Activated T-cell treated with anti-CD3 and anti-CD28 coated beads, Interleukin-2, amount 50 U/mL, for 72 hours (primary cell): ENCODE results near the gene VPS35L. TPM values are rescaled to one million over a fixed set of nuclear protein-coding genes. Genes with fewer than 3 reads are reported as not detected.

ENCODE experiments used
- ATAC-seq, 2 donors: fragments of 150-1000 bp; cut with Tn5 transposase; replicated peaks in 1 of 2; 2 replicates each; pipeline ENCODE4 v1.10.0; 2021; ENCODE audit warnings: moderate library complexity in 2 of 2, mild to moderate bottlenecking in 1 of 2
- DNase-seq, 2 donors: peaks; one replicate each; pipeline ENCODE4 v3.0.0; 2021 to 2022; ENCODE audit warnings: mixed read lengths in 1 of 2
- H3K27ac Mint-ChIP-seq: one replicate; pipeline ENCODE4 v1.8.0; 2022; ENCODE audit warnings: mild to moderate bottlenecking, moderate library complexity, mixed read lengths
- H3K27me3 Mint-ChIP-seq: one replicate; pipeline ENCODE4 v1.8.0; 2022; ENCODE audit warnings: low read depth, mixed read lengths
- H3K36me3 Mint-ChIP-seq, 2 donors: one replicate each; pipeline ENCODE4 v1.8.0; 2022; ENCODE audit warnings: mixed read lengths in 2 of 2, mild to moderate bottlenecking in 1 of 2; ENCODE audit not compliant: insufficient read depth in 2 of 2
- H3K4me1 Mint-ChIP-seq: one replicate; pipeline ENCODE4 v1.8.0; 2022; ENCODE audit warnings: low read depth, mixed read lengths
- H3K4me3 Mint-ChIP-seq, 2 donors: one replicate each; pipeline ENCODE4 v1.8.0; 2022; ENCODE audit warnings: mild to moderate bottlenecking in 2 of 2, mixed read lengths in 2 of 2, moderate library complexity in 2 of 2
- H3K9me3 Mint-ChIP-seq, 2 donors: one replicate each; pipeline ENCODE4 v1.8.0; 2022; ENCODE audit warnings: mixed read lengths in 2 of 2
- total RNA-seq, 2 donors: library from RNA; stranded (reverse); gene quantifications; one replicate each; pipeline ENCODE4 v1.2.3, GENCODE V29; 2022

The VPS35L gene
- total RNA-seq, 2 donors from 2014 or later, result 46.5 to 57.8 TPM

- no peaks in the 10 kb centered on the region for H3K9me3 Mint-ChIP-seq
- H3K4me3 Mint-ChIP-seq, result no peak overlapping the region
- peaks cover 0 to under 1% of the 10 kb centered on the region in 2 donors for H3K36me3 Mint-ChIP-seq
- peaks cover 13% of the 10 kb centered on the region for H3K4me1 Mint-ChIP-seq
- no peak overlapping the region for H3K27ac Mint-ChIP-seq
- ATAC-seq (peak in 1 of 2 donors; percentile 57), DNase-seq (no peak)
- no peaks in the 10 kb centered on the region for H3K27me3 Mint-ChIP-seq
These were observed 5.8 kb upstream of the VPS35L start for GRCh38 chr16:19549673-19550072.

DNA sequence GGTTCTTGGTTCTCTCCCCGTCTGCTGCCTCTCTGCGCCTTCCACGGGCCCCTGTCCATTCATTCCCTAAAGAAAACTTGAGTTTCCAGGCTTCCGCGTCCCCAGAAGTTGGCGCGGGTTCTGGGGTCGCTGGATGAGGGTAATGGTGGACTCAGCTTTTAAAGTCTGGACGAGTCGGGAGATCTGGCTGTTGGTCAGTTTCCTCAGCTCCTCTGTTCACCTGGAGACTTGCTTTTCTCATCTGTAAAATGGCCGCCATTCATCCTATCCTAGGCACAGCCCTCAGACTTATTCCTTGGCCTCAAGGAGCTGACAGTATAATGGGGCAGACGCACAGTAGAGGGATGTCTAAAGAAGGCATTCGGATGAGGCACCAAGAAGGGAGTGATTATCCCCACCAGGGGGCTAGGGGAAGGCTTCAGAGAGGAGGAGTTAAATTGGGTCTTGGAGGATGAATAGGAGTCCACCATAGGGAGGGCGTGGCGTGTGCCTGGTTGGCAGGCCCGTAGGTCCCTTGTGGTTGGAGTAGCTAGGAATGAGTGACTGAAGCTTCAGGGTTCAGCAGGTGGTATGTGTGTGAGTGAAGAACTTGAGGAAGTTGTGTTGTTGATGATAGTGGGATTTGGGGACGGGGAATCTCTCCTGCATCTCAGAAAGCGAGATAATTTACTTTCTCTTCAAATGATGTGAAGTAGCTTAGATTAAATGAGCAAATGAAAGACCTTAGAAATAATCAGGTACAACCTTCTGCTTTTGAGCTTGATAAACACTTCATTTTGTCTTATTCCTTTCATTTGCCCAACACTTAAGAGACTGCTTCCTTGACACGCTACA is 652 bp downstream of the VPS35L start:
- DNase-seq, result peak; percentile 30 to 39
- Mint-ChIP-seq H3K4me3 (peak overlapping the region; percentile 81 to 84), H3K36me3 (peaks cover 0 to 2% of the 10 kb centered on the region in 2 donors), H3K4me1 (peaks cover 25% of the 10 kb centered on the region), H3K9me3 (no peaks in the 10 kb centered on the region), H3K27ac (peak overlapping the region; percentile 1), H3K27me3 (no peaks in the 10 kb centered on the region)
- no peak for ATAC-seq

DNA sequence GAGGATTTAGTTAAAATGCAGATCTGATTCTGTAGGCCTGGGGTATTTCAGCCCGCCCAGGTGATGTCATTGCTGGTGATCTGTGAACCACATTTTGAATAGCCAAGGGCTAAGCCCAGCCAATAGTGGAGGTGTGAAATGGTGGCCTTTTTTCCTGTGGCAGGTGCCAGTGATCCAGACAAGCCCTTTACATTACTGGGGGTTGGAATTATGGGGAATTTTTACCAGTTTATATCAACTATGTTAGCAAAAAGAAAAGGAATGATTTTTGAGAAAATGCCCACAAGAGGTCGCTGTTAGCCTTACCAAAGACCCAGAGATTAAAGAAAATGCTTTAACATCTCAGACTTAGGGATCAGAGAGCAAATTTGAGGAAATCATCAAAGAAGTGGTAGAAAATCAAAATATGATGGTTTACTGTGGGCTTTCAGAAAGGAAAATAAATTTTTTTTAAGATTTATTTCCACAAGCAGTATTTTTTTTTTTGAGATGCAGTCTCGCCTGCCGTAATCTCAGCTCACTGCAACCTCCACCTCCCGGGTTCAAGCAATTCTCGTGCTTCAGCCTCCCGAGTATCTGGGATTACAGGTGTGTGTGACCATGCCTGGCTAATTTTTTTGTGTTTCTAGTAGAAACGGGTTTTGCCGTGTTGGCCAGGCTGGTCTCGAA is 3.9 kb downstream of the VPS35L start:
- no peak overlapping the region for H3K4me3 Mint-ChIP-seq
- DNase-seq (peak; percentile 19 to 43), ATAC-seq (no peak)
- peaks cover 0 to 9% of the 10 kb centered on the region in 2 donors for H3K36me3 Mint-ChIP-seq
- no peak overlapping the region for H3K27ac Mint-ChIP-seq
- H3K9me3 Mint-ChIP-seq, result peaks cover 0 to 4% of the 10 kb centered on the region in 2 donors
- no peaks in the 10 kb centered on the region for H3K27me3 Mint-ChIP-seq
- peaks cover 22% of the 10 kb centered on the region for H3K4me1 Mint-ChIP-seq

DNA sequence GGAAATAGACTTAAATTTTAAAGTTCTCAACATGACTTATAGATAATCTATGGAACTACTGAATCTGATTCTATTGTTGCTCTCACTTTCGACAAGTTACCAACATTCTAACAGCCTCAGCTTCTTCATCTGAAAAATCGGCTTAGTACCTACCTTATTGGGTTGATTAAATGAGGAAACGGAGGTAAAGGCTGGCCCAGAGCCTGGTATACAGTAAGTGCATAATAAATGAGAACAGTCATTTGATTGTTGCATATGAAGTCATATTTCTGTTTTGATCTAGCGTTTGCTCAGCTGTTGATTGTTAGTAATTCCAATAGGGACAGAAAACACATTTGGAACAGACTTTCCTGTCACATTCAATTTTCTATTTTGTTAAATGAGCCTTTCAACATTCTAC is 4.6 kb downstream of the VPS35L start:
- Mint-ChIP-seq H3K4me1 (peaks cover 15% of the 10 kb centered on the region), H3K9me3 (peaks cover 0 to 4% of the 10 kb centered on the region in 2 donors), H3K4me3 (no peak overlapping the region), H3K27me3 (no peaks in the 10 kb centered on the region), H3K36me3 (peaks cover 0 to 7% of the 10 kb centered on the region in 2 donors), H3K27ac (no peak overlapping the region)
- DNase-seq (no peak), ATAC-seq (no peak)

DNA sequence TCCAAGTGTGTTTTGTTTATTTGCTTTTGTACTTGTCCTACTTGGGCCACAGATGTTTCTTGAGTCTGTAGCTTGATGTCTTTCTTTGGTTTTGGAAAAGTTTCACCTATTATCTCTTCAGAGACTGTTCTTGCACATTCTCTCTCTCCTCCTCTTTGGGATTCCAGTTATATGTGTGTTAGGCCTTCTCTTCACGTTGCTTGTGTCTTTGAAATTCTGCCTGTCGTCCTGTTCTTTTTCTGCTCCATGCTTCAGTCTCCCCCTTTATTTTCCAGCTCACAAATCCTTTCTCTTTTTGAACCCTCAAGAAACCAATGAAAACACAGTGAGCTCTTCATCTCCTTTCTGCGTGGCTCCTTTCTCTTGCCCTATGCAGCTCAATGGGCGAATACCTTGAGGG is 7.9 kb downstream of the VPS35L start:
- no peak overlapping the region for H3K27ac Mint-ChIP-seq
- ATAC-seq (no peak), DNase-seq (no peak)
- H3K36me3 Mint-ChIP-seq, result peaks cover 0 to 12% of the 10 kb centered on the region in 2 donors
- H3K4me1 Mint-ChIP-seq, result peaks cover 8% of the 10 kb centered on the region
- no peaks in the 10 kb centered on the region for H3K27me3 Mint-ChIP-seq
- no peak overlapping the region for H3K4me3 Mint-ChIP-seq
- H3K9me3 Mint-ChIP-seq, result peaks cover 0 to 4% of the 10 kb centered on the region in 2 donors

DNA sequence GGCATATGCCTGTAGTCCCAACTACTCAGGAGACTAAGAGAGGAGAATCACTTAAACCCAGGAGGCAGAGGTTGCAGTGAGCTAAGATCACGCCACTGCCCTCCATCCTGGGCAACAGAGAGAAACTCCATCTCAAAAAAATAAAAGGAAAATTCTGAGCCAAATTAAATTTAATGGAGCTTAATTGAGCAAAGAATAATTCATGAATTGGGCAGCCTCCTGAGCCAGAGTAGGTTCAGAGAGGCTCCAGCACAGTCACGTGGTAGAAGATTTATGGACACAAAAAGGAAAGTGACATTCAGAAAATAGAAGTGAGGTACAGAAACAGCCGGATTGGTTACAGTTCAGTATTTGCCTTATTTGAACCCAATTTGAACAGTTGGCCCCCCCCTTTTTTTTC is 10.9 kb downstream of the VPS35L start:
- DNase-seq (no peak), ATAC-seq (no peak)
- Mint-ChIP-seq H3K27ac (no peak overlapping the region), H3K27me3 (no peaks in the 10 kb centered on the region), H3K9me3 (peaks cover 0 to 4% of the 10 kb centered on the region in 2 donors), H3K4me1 (no peaks in the 10 kb centered on the region), H3K4me3 (no peak overlapping the region), H3K36me3 (peaks cover 0 to 15% of the 10 kb centered on the region in 2 donors)

- no peaks in the 10 kb centered on the region for H3K27me3 Mint-ChIP-seq
- no peak overlapping the region for H3K4me3 Mint-ChIP-seq
- no peak for DNase-seq
- ATAC-seq, result no peak
- H3K9me3 Mint-ChIP-seq, result peaks cover 0 to 4% of the 10 kb centered on the region in 2 donors
- H3K36me3 Mint-ChIP-seq, result peaks cover 0 to 16% of the 10 kb centered on the region in 2 donors
- H3K4me1 Mint-ChIP-seq, result no peaks in the 10 kb centered on the region
- H3K27ac Mint-ChIP-seq, result no peak overlapping the region
These were observed 12.1 kb downstream of the VPS35L start for GRCh38 chr16:19567560-19567959.

GRCh38 chr16:19573997-19574396 is 18.5 kb downstream of the VPS35L start:
- ATAC-seq (no peak), DNase-seq (no peak)
- Mint-ChIP-seq H3K27me3 (no peaks in the 10 kb centered on the region), H3K9me3 (no peaks in the 10 kb centered on the region), H3K4me3 (no peak overlapping the region), H3K27ac (no peak overlapping the region), H3K4me1 (no peaks in the 10 kb centered on the region), H3K36me3 (peaks cover 3 to 26% of the 10 kb centered on the region in 2 donors)

DNA sequence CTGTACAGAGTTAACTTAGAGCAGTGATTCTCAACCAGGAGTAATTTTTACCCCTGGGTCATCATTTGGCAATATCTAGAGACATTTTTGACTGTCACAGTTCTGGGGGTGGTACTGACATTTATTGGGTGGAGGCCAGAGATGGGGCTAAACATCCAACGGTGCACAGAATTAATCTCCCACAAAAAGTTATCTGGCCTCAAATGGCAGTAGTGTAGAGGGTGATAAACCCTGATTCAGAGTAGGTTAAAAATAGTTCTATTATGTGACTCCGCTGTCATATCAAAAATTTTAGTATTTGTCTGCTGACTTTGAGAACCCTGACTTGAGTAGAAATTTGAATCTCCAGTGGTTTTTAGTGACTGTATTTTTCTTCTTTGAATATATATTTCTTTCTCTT is 19.1 kb downstream of the VPS35L start:
- Mint-ChIP-seq H3K27me3 (no peaks in the 10 kb centered on the region), H3K9me3 (no peaks in the 10 kb centered on the region), H3K36me3 (peaks cover 3 to 26% of the 10 kb centered on the region in 2 donors), H3K4me3 (no peak overlapping the region), H3K27ac (no peak overlapping the region), H3K4me1 (no peaks in the 10 kb centered on the region)
- no peak for DNase-seq
- ATAC-seq, result no peak

DNA sequence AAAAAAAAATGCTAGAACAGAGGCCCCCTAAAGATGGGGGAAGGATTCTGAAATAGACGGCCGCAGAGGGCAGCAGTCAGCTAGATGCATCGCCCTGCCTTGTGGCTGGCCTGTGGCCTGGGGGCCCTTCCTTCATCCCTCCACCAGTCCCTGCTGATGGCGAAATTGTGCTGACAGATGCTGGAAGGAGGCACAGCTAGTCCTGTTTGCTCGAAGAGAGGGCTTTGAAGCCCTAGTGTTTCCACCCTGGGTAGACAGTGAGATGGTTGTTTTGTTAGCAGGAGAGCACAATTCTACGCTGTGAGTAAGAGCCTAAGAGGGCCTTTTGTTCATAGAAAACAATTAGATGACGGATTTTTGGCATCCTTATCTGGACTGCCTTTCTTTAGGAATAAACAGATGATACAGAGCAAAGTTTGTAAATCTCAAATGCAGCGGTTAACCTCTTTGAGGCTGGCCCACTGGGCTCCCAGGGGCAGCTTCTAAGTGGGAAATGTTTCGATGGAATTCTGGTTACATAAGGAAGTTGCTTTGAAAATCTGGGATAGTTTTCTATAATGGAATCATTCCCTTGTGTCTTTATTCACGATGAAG is 23.0 kb downstream of the VPS35L start:
- H3K27ac Mint-ChIP-seq, result no peak overlapping the region
- no peak overlapping the region for H3K4me3 Mint-ChIP-seq
- no peak for DNase-seq
- H3K36me3 Mint-ChIP-seq, result peaks cover 13 to 31% of the 10 kb centered on the region in 2 donors
- H3K4me1 Mint-ChIP-seq, result no peaks in the 10 kb centered on the region
- H3K27me3 Mint-ChIP-seq, result no peaks in the 10 kb centered on the region
- no peak for ATAC-seq
- no peaks in the 10 kb centered on the region for H3K9me3 Mint-ChIP-seq

- ATAC-seq, result no peak
- Mint-ChIP-seq H3K36me3 (peaks cover 13 to 19% of the 10 kb centered on the region in 2 donors), H3K4me3 (no peak overlapping the region), H3K4me1 (no peaks in the 10 kb centered on the region), H3K27ac (no peak overlapping the region), H3K9me3 (no peaks in the 10 kb centered on the region), H3K27me3 (no peaks in the 10 kb centered on the region)
- no peak for DNase-seq
These were observed 26.7 kb downstream of the VPS35L start for GRCh38 chr16:19582050-19582831.

DNA sequence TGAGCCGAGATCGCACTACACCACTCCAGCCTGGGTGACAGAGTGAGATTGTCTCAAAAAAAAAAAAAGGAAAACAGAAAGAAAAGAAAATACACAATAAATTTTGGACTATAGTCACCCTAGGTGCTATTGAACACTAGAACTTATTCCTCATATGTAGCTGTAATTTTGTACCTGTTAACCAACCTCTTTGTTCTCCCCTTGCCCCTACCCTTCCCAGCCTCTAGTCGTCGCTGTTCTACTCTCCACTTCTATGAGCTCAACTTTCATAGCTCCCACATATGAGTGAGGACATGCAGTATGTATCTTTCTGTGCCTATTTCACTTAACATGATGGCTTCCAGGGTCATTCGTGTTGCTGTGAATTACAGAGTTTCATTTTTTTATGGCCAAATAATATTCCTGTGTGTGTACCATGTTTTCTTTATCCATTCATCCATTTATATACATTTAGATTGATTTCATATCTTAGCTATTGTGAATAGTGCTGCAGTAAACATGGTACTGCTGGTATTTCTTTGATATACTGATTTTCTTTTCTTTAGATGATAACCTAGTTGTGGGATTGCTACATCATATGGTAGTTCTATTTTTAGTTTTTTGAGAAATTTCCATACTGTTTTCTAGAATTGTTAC is 28.3 kb downstream of the VPS35L start:
- H3K27me3 Mint-ChIP-seq, result no peaks in the 10 kb centered on the region
- H3K4me1 Mint-ChIP-seq, result peaks cover 6% of the 10 kb centered on the region
- peaks cover 11 to 14% of the 10 kb centered on the region in 2 donors for H3K36me3 Mint-ChIP-seq
- DNase-seq, result peak; percentile 2 to 23
- H3K9me3 Mint-ChIP-seq, result no peaks in the 10 kb centered on the region
- peak; percentile 57 to 69 for ATAC-seq
- H3K4me3 Mint-ChIP-seq, result no peak overlapping the region
- H3K27ac Mint-ChIP-seq, result no peak overlapping the region
